Measurements from ENCODE around the gene ADAT1.

The ADAT1 gene

GRCh38 chr16:75555213-75555706 is 67.8 kb downstream of the ADAT1 start:
- CTCF ChIA-PET: interaction anchor here (1.5 kb wide), 1 partner anchor 90 kb away, joined by 6 read pairs; no protein-coding TSS in a partner anchor
- POLR2A ChIA-PET (ENCODE audit: low non-redundant PET): interaction anchor here (0.6 kb wide), 1 partner anchor 38 kb away, joined by 3 read pairs; no protein-coding TSS in a partner anchor
- peak; percentile 94 for DNase-seq (ENCODE audit: low spot score)
- no peak for TF ChIP-seq CTCF (conservative IDR thresholded peaks at IDR 0.05; ENCODE audit: low read depth)
- peak overlapping the region; percentile 86 for H3K27ac ChIP-seq

- ChIA-PET POLR2A (ENCODE audit: low non-redundant PET) (no interaction called here), CTCF (interaction anchor here (0.7 kb wide), 1 partner anchor 18 kb away, joined by 4 read pairs; no protein-coding TSS in a partner anchor)
- no peak for TF ChIP-seq CTCF (conservative IDR thresholded peaks at IDR 0.05; ENCODE audit: low read depth)
- no peak for DNase-seq (ENCODE audit: low spot score)
- no peak overlapping the region for H3K27ac ChIP-seq
Measured at GRCh38 chr16:75552951-75553350, 70.1 kb downstream of the ADAT1 start.

GRCh38 chr16:75550211-75550662 is 72.8 kb downstream of the ADAT1 start:
- POLR2A ChIA-PET (ENCODE audit: low non-redundant PET): no interaction called here
- CTCF ChIA-PET: interaction anchor here (0.5 to 1.0 kb wide), 3 partner anchors 10 to 122 kb away, joined by 3 to 6 read pairs (median 3); no protein-coding TSS in a partner anchor
- H3K27ac ChIP-seq: no peak overlapping the region
- no peak for TF ChIP-seq CTCF (conservative IDR thresholded peaks at IDR 0.05; ENCODE audit: low read depth)
- DNase-seq (ENCODE audit: low spot score): no peak

Data from RWPE1 (cell line).